HepG2 (cell line): ENCODE data around the gene GPR152. TPM values are rescaled to one million over a fixed set of nuclear protein-coding genes. Genes with fewer than 3 reads are reported as not detected.
A peak's percentile ranks its signal among the peaks of the same experiment; 100 is the strongest.

Source experiments
- AHR ChIP-seq: IDR thresholded peaks from 2 replicates; pipeline ENCODE4 v1.6.1; 2018; ENCODE audit warnings: missing genetic modification reagents, missing compliant biosample characterization
- ARNT2 ChIP-seq: sonication (generic); formaldehyde crosslinking; IDR thresholded peaks from 2 replicates; pipeline ENCODE4 v1.8.0; 2022; ENCODE audit warnings: mild to moderate bottlenecking, low read depth, missing genetic modification reagents, moderate library complexity
- ATF7 ChIP-seq, 2 experiments: fragments of 450-650 bp in 1 of 2; sonication (generic) in 1 of 2; formaldehyde crosslinking in 1 of 2; IDR thresholded peaks; 2 replicates each; pipeline versions ENCODE4 v1.4.0 to v1.6.1; 2016 to 2020; ENCODE audit warnings: antibody characterized with exemption in 1 of 2, mild to moderate bottlenecking in 1 of 2, missing genetic modification reagents in 1 of 2
- CCDC6 ChIP-seq: sonication (generic); formaldehyde crosslinking; IDR thresholded peaks from 2 replicates; pipeline ENCODE4 v1.8.1; 2022; ENCODE audit warnings: mild to moderate bottlenecking, missing genetic modification reagents, moderate library complexity
- GATA4 ChIP-seq: sonication (generic); IDR thresholded peaks from 2 replicates; pipeline ENCODE4 v1.6.1; 2016; ENCODE audit warnings: antibody characterized with exemption, low read depth, borderline replicate concordance
- HDAC2 ChIP-seq: sonication (generic); formaldehyde crosslinking; IDR thresholded peaks from 2 replicates; pipeline ENCODE4 v1.4.0; 2020; ENCODE audit warnings: missing genetic modification reagents
- JUNB ChIP-seq: sonication (generic); formaldehyde crosslinking; IDR thresholded peaks from 2 replicates; pipeline ENCODE4 v1.8.0; 2022; ENCODE audit warnings: missing genetic modification reagents, mild to moderate bottlenecking, borderline replicate concordance
- PTBP1 ChIP-seq: fragments of 200-400 bp; formaldehyde crosslinking; IDR thresholded peaks from 2 replicates; pipeline ENCODE4 v1.6.1; 2018; ENCODE audit warnings: low read length, low read depth; ENCODE audit not compliant: poor library complexity, severe bottlenecking
- SAP130 ChIP-seq: IDR thresholded peaks from 2 replicates; pipeline ENCODE4 v1.6.1; 2016; ENCODE audit warnings: low read depth
- SP1 ChIP-seq, 2 experiments: fragments of 450-650 bp in 1 of 2; sonication (generic) in 1 of 2; formaldehyde crosslinking in 1 of 2; IDR thresholded peaks; 2 replicates each; pipeline versions ENCODE4 v1.4.0 to v1.6.1; 2016 to 2020; ENCODE audit warnings: missing genetic modification reagents in 1 of 2
- SRSF1 ChIP-seq: fragments of 200-400 bp; formaldehyde crosslinking; optimal IDR thresholded peaks from 2 replicates; pipeline ENCODE3; 2017; ENCODE audit warnings: mild to moderate bottlenecking, low read depth, low read length, moderate library complexity
- THAP11 ChIP-seq: IDR thresholded peaks from 2 replicates; pipeline ENCODE4 v1.6.1; 2016; ENCODE audit warnings: missing biosample characterization, missing genetic modification reagents
- ZNF441 ChIP-seq: sonication (generic); formaldehyde crosslinking; IDR thresholded peaks from 2 replicates; pipeline ENCODE4 v1.7.0; 2021; ENCODE audit warnings: missing genetic modification reagents, borderline replicate concordance
- ZSCAN21 ChIP-seq: sonication (generic); formaldehyde crosslinking; IDR thresholded peaks from 2 replicates; pipeline ENCODE4 v1.8.0; 2022; ENCODE audit warnings: mild to moderate bottlenecking, missing genetic modification reagents, moderate library complexity, borderline replicate concordance
- polyA plus RNA-seq, 8 experiments: library from polyadenylated mRNA; depleted of rRNA in 3 of 8; stranded (reverse) in 7 of 8; unstranded in 1 of 8; fragments of >200 nt; fragmentation: Illumina TruSeq in 4 of 8; extraction: Trizol in 4 of 8; gene quantifications; 2 replicates each; pipeline versions ENCODE4 v1.2.1 to v1.2.3, GENCODE V29; 2011 to 2016; ENCODE audit warnings: low read depth in 4 of 8, missing spikeins in 1 of 8, mixed read lengths in 1 of 8; ENCODE audit not compliant: insufficient read depth in 1 of 8
- total RNA-seq, 5 experiments: library from RNA; depleted of rRNA; stranded (reverse); fragments of >200 nt; fragmentation: Illumina TruSeq; extraction: Trizol; gene quantifications; 2 replicates each; pipeline ENCODE4 v1.2.3, GENCODE V29; 2016; ENCODE audit warnings: low read depth in 1 of 5
- TF ChIP-seq, protein P1 (sequence below): IDR thresholded peaks from 2 replicates; pipeline ENCODE4 v1.6.1; 2012; ENCODE audit warnings: inconsistent platforms
- TF ChIP-seq, protein P2 (sequence below): sonication (generic); formaldehyde crosslinking; IDR thresholded peaks from 2 replicates; pipeline ENCODE4 v1.8.1; 2023; ENCODE audit warnings: mild to moderate bottlenecking, missing genetic modification reagents
- TF ChIP-seq, protein P3 (sequence below): sonication (generic); formaldehyde crosslinking; IDR thresholded peaks from 2 replicates; pipeline ENCODE4 v1.5.0; 2020; ENCODE audit warnings: mild to moderate bottlenecking, missing genetic modification reagents, borderline replicate concordance
- TF ChIP-seq, protein P4 (sequence below): IDR thresholded peaks from 2 replicates; pipeline ENCODE4 v1.4.0; 2020; ENCODE audit warnings: mild to moderate bottlenecking, missing genetic modification reagents

GPR152 gene
- total and polyA plus RNA-seq, 2 of the 13 experiments (the other 11 are each of a cell fraction or from before 2014, with no cell fraction given) = not detected

- TF ChIP-seq ZNF441 (CRISPR knock-in tag) (peak; percentile 66; the same call in 1 of the 2 replicates), AHR (no peak), SRSF1 (peak; percentile 70), PTBP1 (no peak), SP1 (IDR thresholded peaks at IDR 0.05) (no peak), SP1 (CRISPR knock-in tag; IDR thresholded peaks at IDR 0.05) (peak; percentile 81), ZSCAN21 (peak; percentile 66; the same call in 1 of the 2 replicates), THAP11 (CRISPR knock-in tag) (peak; percentile 61), ATF7 (IDR thresholded peaks at IDR 0.05) (no peak), ATF7 (CRISPR knock-in tag; IDR thresholded peaks at IDR 0.05) (no peak), HDAC2 (0 out of 2 replicates have a peak, but pooled peaks have one; percentile 44), GATA4 (0 out of 2 replicates have a peak, but pooled peaks have one; percentile 22), CCDC6 (CRISPR knock-in tag) (0 out of 2 replicates have a peak, but pooled peaks have one; percentile 53), JUNB (CRISPR knock-in tag) (no peak), ARNT2 (CRISPR knock-in tag) (0 out of 2 replicates have a peak, but pooled peaks have one; percentile 42), SAP130 (CRISPR knock-in tag) (peak; percentile 68)
- TF ChIP-seq, protein P1, sequence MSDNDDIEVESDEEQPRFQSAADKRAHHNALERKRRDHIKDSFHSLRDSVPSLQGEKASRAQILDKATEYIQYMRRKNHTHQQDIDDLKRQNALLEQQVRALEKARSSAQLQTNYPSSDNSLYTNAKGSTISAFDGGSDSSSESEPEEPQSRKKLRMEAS = peak; percentile 74
- TF ChIP-seq, protein P2, sequence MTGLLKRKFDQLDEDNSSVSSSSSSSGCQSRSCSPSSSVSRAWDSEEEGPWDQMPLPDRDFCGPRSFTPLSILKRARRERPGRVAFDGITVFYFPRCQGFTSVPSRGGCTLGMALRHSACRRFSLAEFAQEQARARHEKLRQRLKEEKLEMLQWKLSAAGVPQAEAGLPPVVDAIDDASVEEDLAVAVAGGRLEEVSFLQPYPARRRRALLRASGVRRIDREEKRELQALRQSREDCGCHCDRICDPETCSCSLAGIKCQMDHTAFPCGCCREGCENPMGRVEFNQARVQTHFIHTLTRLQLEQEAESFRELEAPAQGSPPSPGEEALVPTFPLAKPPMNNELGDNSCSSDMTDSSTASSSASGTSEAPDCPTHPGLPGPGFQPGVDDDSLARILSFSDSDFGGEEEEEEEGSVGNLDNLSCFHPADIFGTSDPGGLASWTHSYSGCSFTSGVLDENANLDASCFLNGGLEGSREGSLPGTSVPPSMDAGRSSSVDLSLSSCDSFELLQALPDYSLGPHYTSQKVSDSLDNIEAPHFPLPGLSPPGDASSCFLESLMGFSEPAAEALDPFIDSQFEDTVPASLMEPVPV (CRISPR knock-in tag) = no peak; the same call in 1 of the 2 replicates
- TF ChIP-seq, protein P3, sequence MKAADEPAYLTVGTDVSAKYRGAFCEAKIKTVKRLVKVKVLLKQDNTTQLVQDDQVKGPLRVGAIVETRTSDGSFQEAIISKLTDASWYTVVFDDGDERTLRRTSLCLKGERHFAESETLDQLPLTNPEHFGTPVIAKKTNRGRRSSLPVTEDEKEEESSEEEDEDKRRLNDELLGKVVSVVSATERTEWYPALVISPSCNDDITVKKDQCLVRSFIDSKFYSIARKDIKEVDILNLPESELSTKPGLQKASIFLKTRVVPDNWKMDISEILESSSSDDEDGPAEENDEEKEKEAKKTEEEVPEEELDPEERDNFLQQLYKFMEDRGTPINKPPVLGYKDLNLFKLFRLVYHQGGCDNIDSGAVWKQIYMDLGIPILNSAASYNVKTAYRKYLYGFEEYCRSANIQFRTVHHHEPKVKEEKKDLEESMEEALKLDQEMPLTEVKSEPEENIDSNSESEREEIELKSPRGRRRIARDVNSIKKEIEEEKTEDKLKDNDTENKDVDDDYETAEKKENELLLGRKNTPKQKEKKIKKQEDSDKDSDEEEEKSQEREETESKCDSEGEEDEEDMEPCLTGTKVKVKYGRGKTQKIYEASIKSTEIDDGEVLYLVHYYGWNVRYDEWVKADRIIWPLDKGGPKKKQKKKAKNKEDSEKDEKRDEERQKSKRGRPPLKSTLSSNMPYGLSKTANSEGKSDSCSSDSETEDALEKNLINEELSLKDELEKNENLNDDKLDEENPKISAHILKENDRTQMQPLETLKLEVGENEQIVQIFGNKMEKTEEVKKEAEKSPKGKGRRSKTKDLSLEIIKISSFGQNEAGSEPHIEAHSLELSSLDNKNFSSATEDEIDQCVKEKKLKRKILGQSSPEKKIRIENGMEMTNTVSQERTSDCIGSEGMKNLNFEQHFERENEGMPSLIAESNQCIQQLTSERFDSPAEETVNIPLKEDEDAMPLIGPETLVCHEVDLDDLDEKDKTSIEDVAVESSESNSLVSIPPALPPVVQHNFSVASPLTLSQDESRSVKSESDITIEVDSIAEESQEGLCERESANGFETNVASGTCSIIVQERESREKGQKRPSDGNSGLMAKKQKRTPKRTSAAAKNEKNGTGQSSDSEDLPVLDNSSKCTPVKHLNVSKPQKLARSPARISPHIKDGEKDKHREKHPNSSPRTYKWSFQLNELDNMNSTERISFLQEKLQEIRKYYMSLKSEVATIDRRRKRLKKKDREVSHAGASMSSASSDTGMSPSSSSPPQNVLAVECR (CRISPR knock-in tag) = peak; percentile 78; the same call in 1 of the 2 replicates
- TF ChIP-seq, protein P4, sequence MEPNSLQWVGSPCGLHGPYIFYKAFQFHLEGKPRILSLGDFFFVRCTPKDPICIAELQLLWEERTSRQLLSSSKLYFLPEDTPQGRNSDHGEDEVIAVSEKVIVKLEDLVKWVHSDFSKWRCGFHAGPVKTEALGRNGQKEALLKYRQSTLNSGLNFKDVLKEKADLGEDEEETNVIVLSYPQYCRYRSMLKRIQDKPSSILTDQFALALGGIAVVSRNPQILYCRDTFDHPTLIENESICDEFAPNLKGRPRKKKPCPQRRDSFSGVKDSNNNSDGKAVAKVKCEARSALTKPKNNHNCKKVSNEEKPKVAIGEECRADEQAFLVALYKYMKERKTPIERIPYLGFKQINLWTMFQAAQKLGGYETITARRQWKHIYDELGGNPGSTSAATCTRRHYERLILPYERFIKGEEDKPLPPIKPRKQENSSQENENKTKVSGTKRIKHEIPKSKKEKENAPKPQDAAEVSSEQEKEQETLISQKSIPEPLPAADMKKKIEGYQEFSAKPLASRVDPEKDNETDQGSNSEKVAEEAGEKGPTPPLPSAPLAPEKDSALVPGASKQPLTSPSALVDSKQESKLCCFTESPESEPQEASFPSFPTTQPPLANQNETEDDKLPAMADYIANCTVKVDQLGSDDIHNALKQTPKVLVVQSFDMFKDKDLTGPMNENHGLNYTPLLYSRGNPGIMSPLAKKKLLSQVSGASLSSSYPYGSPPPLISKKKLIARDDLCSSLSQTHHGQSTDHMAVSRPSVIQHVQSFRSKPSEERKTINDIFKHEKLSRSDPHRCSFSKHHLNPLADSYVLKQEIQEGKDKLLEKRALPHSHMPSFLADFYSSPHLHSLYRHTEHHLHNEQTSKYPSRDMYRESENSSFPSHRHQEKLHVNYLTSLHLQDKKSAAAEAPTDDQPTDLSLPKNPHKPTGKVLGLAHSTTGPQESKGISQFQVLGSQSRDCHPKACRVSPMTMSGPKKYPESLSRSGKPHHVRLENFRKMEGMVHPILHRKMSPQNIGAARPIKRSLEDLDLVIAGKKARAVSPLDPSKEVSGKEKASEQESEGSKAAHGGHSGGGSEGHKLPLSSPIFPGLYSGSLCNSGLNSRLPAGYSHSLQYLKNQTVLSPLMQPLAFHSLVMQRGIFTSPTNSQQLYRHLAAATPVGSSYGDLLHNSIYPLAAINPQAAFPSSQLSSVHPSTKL (CRISPR knock-in tag) = 0 out of 2 replicates have a peak, but pooled peaks have one; percentile 1
Observed at GRCh38 chr11:67401495-67402191, 50.9 kb downstream of the GPR152 start, which contains the start of gene PPP1CA (continued).
